Body of pancreas (tissue), 4 donors: ENCODE measurements around the gene LMO1. TPM values are rescaled to one million over a fixed set of nuclear protein-coding genes. Genes with fewer than 3 reads are reported as not detected.

Source experiments
- ATAC-seq: fragments of 150-250 bp; one replicate; pipeline ENCODE4 v1.9.1; 2016
- DNase-seq, 4 donors: peaks; one replicate each; pipeline ENCODE4 v3.0.0-alpha.2; 2019
- H3K27ac ChIP-seq, 4 donors: fragments of 200-600 bp; sonication (generic); 1 replicate in 3 of 4; 2 replicates in 1 of 4; pipeline versions ENCODE4 v1.5.1 to v1.6.1; 2016 to 2019; ENCODE audit warnings: mild to moderate bottlenecking in 1 of 4, mixed read lengths in 1 of 4, moderate library complexity in 1 of 4
- H3K27me3 ChIP-seq, 2 donors: fragments of 200-600 bp; sonication (generic); one replicate each; pipeline ENCODE4 v1.6.0; 2016; ENCODE audit warnings: mild to moderate bottlenecking in 1 of 2
- H3K36me3 ChIP-seq, 2 donors: fragments of 200-600 bp; sonication (generic); replicated peaks in 1 of 2; 2 replicates each; pipeline ENCODE4 v1.5.1; 2016; ENCODE audit warnings: low read depth in 2 of 2; ENCODE audit not compliant: insufficient read depth in 1 of 2
- H3K4me1 ChIP-seq: fragments of 200-600 bp; sonication (generic); one replicate; pipeline ENCODE4 v1.6.0; 2016
- H3K4me3 ChIP-seq, 2 donors: fragments of 200-600 bp; sonication (generic); 1 replicate in 1 of 2; 2 replicates in 1 of 2; pipeline ENCODE4 v1.5.1; 2016 to 2019
- H3K9me3 ChIP-seq, 3 donors: fragments of 200-600 bp; sonication (generic); 1 replicate in 2 of 3; 2 replicates in 1 of 3; pipeline ENCODE4 v1.5.1; 2016
- POLR2A ChIP-seq, 3 donors: fragments of 450-650 bp; IDR thresholded peaks; one replicate each; pipeline ENCODE4 v1.6.1; 2016; ENCODE audit warnings: antibody characterized with exemption in 3 of 3, mild to moderate bottlenecking in 2 of 3
- WGBS, 2 donors: methylation state at CpG; one replicate each; pipeline ENCODE4 v1.1.5; 2017; 5-methylcytosine and 5-hydroxymethylcytosine counted together
- intact Hi-C: fragments of 100-400 bp; cut with DNase I; formaldehyde crosslinking; loops from one replicate; pipeline ENCODE4 v1.15.1; 2023
- total RNA-seq, 2 donors: library from RNA; depleted of rRNA; stranded (reverse); fragments of >200 nt; gene quantifications; one replicate each; pipeline ENCODE4 v1.1.0, GENCODE V29; 2016
- TF ChIP-seq, protein P1 (sequence below), 7 experiments: fragments of 450-650 bp in 4 of 7; fragments of 200-600 bp in 3 of 7; sonication (generic) in 3 of 7; IDR thresholded peaks; one replicate each; pipeline ENCODE4 v1.5.1; 2016 to 2019; ENCODE audit warnings: antibody characterized with exemption in 7 of 7

LMO1 gene
- total RNA-seq, 2 donors from 2014 or later: 0.78 to 1.6 TPM

DNA sequence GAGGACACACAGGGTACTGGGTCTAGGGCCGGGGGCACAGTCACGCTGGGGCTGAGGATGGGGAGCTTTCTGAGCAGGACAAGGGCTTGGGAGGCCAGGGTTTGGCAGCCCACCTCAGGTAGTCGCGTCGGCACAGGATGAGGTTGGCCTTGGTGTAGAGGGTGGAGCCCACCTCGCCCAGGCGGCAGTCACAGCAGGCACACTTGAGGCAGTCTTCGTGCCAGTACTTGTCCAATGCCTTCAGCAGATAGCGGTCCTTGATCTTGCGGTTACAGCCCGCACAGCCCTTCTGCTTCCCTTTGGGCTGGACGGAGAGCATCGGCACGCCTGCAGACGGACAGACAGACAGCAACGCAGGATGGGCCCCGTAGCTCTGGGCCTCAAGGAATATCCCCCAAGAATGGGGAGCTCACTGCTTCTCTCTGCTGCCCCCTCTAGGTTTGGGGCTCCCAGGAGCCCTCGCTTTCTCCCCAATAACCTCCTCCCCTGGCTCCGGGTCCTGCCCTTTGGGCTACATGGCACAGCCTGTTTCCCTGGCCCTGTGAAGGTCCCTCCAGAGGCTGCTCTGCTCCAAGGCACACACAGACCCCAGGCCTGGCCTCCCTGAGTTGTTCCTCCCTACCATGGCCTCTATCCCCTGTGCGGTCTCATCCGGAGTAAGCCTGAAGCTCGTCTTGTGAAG lies 33.4 kb downstream of the LMO1 start:
- DNase-seq: no peak
- H3K27me3 ChIP-seq: no peaks in the 10 kb centered on the region
- no peaks in the 10 kb centered on the region for H3K9me3 ChIP-seq
- intact Hi-C loops: no loop called here
- H3K4me1 ChIP-seq: peaks cover 17% of the 10 kb centered on the region
- no peak overlapping the region for H3K4me3 ChIP-seq
- no peaks in the 10 kb centered on the region for H3K36me3 ChIP-seq
- WGBS, 2 donors: 82 to 89% methylated on average over 5 to 22 of the region's 22 CpGs
- TF ChIP-seq, protein P1, sequence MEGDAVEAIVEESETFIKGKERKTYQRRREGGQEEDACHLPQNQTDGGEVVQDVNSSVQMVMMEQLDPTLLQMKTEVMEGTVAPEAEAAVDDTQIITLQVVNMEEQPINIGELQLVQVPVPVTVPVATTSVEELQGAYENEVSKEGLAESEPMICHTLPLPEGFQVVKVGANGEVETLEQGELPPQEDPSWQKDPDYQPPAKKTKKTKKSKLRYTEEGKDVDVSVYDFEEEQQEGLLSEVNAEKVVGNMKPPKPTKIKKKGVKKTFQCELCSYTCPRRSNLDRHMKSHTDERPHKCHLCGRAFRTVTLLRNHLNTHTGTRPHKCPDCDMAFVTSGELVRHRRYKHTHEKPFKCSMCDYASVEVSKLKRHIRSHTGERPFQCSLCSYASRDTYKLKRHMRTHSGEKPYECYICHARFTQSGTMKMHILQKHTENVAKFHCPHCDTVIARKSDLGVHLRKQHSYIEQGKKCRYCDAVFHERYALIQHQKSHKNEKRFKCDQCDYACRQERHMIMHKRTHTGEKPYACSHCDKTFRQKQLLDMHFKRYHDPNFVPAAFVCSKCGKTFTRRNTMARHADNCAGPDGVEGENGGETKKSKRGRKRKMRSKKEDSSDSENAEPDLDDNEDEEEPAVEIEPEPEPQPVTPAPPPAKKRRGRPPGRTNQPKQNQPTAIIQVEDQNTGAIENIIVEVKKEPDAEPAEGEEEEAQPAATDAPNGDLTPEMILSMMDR (IDR thresholded peaks at IDR 0.05): no peak
- TF ChIP-seq POLR2A (IDR thresholded peaks at IDR 0.05): no peak
- ATAC-seq: no peak
- H3K27ac ChIP-seq: no peak overlapping the region

DNA sequence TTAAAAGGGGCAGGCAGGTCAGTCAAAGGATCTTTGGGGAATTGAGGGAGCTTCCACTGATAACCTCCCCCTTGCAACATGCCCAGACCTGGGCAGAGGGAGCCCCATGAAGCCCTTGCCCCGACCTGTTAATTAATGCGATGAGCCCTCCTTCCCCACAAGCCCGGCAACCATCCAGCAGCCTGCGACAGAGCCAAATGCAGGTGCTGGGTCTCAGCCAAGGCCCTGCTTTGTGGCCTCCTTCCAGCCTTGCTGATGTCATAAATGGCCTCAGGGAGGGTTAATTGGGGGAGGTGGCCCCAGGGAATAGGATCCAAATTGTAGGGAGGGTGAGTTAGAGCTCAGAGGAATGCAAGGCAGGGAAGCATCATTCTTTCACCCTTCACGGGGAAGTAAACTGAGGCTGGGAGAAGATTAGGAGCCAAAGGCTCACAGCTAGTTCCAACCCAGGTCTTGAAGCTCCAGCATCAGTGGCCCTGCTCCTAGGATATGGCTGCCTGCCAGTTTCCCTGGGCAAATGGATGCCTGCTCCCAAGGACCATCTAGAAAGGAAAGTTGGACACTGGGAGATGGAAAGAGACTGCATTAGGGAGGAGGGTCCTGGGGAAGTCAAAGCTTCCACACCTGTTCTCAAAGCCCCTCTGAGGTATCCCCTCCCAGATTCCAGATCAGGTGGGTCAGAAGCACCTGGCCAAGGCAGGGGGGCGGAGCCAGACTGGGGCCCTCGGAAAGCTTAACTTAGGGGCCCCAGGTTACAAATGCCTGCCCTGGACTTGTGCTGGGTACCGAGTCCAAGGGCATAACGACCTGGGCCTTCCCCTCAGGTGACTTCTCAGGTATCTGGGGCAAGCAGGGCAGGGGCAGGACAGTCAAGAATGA lies 34.1 kb downstream of the LMO1 start:
- peak; percentile 71 to 86 (median 82) for DNase-seq
- no peak for TF ChIP-seq POLR2A (IDR thresholded peaks at IDR 0.05)
- TF ChIP-seq, protein P1 (IDR thresholded peaks at IDR 0.05): no peak
- intact Hi-C loops: loop anchor here (5.0 kb wide), 1 partner anchor 78 kb away; no protein-coding TSS in a partner anchor
- Histone ChIP-seq H3K36me3 (no peaks in the 10 kb centered on the region), H3K27ac (no peak overlapping the region), H3K9me3 (no peaks in the 10 kb centered on the region), H3K27me3 (no peaks in the 10 kb centered on the region), H3K4me3 (no peak overlapping the region), H3K4me1 (peaks cover 17% of the 10 kb centered on the region)
- peak; percentile 77 for ATAC-seq
- 40 to 56% methylated on average over 4 to 9 of the region's 9 CpGs for WGBS, 2 donors

DNA sequence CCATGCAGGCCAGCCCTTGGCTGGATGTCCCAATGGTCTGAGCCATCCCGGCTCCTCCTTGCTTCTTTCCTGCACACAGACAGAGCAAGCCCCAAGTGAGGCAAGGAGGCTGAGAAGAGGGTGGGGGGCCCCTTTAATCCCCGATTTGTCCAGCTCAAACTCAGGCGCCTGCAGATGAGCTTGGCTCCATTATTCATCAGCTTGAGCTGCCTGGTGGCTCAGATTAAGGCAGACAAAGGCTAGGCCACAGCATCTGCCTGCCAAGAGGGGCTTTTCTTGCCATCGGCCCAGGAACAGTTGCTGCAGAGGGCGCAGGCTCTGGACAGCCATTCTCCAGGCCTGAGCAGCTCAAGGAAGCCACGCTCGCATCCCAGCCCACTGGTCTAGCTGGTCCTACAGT lies 35.4 kb downstream of the LMO1 start:
- no peaks in the 10 kb centered on the region for H3K36me3 ChIP-seq
- no peak for TF ChIP-seq POLR2A (IDR thresholded peaks at IDR 0.05)
- TF ChIP-seq, protein P1 (IDR thresholded peaks at IDR 0.05): no peak
- peaks cover 17% of the 10 kb centered on the region for H3K4me1 ChIP-seq
- intact Hi-C loops: loop anchor here (5.0 kb wide), 1 partner anchor 79 kb away; no protein-coding TSS in a partner anchor
- no peak overlapping the region for H3K4me3 ChIP-seq
- DNase-seq (no peak), ATAC-seq (no peak)
- WGBS, 2 donors: 79 to 83% methylated on average over 7 of the region's 7 CpGs
- no peaks in the 10 kb centered on the region for H3K27me3 ChIP-seq
- H3K27ac ChIP-seq: no peak overlapping the region
- H3K9me3 ChIP-seq: no peaks in the 10 kb centered on the region

DNA sequence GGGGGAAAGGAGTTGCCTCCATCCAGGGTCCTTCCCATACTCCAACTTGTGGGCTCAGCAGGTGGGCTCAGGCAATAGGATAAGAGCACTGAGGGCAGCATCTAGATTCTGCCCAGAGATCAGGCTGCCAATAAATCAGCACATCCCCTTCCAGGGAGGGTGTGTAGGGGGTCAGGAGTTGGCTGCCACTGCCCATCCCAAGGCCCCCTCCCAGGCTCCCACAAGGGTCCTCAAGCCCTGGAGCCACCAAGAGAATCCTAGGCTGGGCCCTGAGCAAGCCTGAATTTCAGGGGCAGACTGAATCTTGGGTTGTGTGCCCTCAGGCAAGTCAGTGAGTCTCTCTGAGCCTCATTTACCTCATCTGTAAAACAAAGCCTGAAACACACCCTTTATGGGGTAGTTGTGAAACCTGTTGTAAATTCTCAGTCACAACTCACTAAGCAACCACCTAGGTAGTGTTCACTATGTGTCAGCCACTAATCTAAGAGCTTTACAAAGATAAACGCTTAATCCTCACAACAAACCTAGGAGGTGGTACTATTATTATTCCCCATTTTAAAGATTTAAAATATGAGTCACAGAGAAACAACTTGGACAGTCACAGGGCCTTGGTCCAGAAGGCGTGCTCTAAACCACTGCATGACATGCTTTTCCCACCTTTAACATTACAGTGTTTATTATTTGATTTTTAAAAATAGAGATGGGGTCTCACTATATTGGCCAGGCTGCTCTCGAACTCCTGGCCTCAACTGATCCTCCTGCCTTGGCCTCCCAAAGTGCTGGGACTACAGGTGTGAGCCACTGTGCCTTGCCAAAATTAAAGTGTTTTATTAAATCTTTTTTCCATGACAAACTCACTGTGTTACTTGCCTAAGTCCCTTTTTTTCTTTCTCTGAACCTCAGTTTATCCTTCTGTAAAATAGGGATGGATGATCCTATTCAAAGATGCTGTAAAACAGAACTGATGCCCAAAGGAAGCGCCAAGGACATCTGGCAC lies 36.2 kb downstream of the LMO1 start:
- no peak for ATAC-seq
- WGBS, 2 donors: 87 to 89% methylated on average over 4 of the region's 4 CpGs
- intact Hi-C loops: loop anchor here (5.0 kb wide), 1 partner anchor 80 kb away; no protein-coding TSS in a partner anchor

More for the DNA sequence above, 36.2 kb downstream of the LMO1 start:
- Histone ChIP-seq H3K36me3 (no peaks in the 10 kb centered on the region), H3K27me3 (no peaks in the 10 kb centered on the region), H3K4me3 (no peak overlapping the region), H3K27ac (no peak overlapping the region), H3K9me3 (no peaks in the 10 kb centered on the region), H3K4me1 (peaks cover 17% of the 10 kb centered on the region)
- DNase-seq: no peak
- no peak for TF ChIP-seq POLR2A (IDR thresholded peaks at IDR 0.05)
- TF ChIP-seq, protein P1 (IDR thresholded peaks at IDR 0.05): no peak
